Activated CD8-positive, alpha-beta T cell treated with anti-CD3 and anti-CD28 coated beads for 36 hours (primary cell): ENCODE measurements around the gene ADAMTS9. TPM values are rescaled to one million over a fixed set of nuclear protein-coding genes. Genes with fewer than 3 reads are reported as not detected.

Experiments
- ATAC-seq: fragments of 200-7000 bp; cut with Tn5 transposase; one replicate; pipeline ENCODE4 v1.10.0; 2021; ENCODE audit warnings: mild to moderate bottlenecking, moderate library complexity
- CTCF ChIA-PET: fragments of 350-600 bp; sonication (Branson Sonifier 250); formaldehyde crosslinking; loops from one replicate; lab custom pipeline; 2021; ENCODE audit warnings: antibody characterized with exemption; lab: Charles Lee
- POLR2A ChIA-PET: fragments of 350-600 bp; sonication (Branson Sonifier 250); formaldehyde crosslinking; loops from one replicate; lab custom pipeline; 2021; ENCODE audit warnings: antibody characterized with exemption; lab: Charles Lee
- DNase-seq: peaks from one replicate; pipeline ENCODE4 v3.0.0-alpha.2; 2020
- H3K27ac Mint-ChIP-seq: one replicate; pipeline ENCODE4 v1.8.0; 2021; ENCODE audit warnings: mild to moderate bottlenecking, mixed read lengths
- H3K27me3 Mint-ChIP-seq: one replicate; pipeline ENCODE4 v1.8.0; 2021; ENCODE audit warnings: mixed read lengths
- H3K36me3 Mint-ChIP-seq: one replicate; pipeline ENCODE4 v1.8.0; 2021; ENCODE audit warnings: low read depth, mixed read lengths
- H3K4me1 Mint-ChIP-seq: one replicate; pipeline ENCODE4 v1.8.0; 2021; ENCODE audit warnings: low read depth, mixed read lengths
- H3K4me3 Mint-ChIP-seq: one replicate; pipeline ENCODE4 v1.8.0; 2021; ENCODE audit warnings: mild to moderate bottlenecking, moderate library complexity, mixed read lengths
- H3K9me3 Mint-ChIP-seq: one replicate; pipeline ENCODE4 v1.8.0; 2021; ENCODE audit warnings: mixed read lengths
- CTCF ChIP-seq: fragments of 200-600 bp; IDR thresholded peaks from one replicate; pipeline ENCODE4 v1.8.0; 2022; ENCODE audit warnings: antibody characterized with exemption, mild to moderate bottlenecking
- intact Hi-C: fragments of 100-400 bp; cut with micrococcal nuclease; formaldehyde crosslinking; loops from one replicate; pipeline ENCODE4 v1.10.0; 2022
- total RNA-seq, 2 experiments: library from RNA; stranded (reverse); gene quantifications; one replicate each; pipeline ENCODE4 v1.2.3, GENCODE V29; 2021

Gene ADAMTS9
- total RNA-seq, 2 experiments from 2014 or later: not detected

- intact Hi-C loops: loop anchor here (5.0 kb wide), 1 partner anchor 1202 kb away; no protein-coding TSS in a partner anchor
- H3K4me3 Mint-ChIP-seq: no peak overlapping the region
- DNase-seq: peak; percentile 51
- CTCF ChIA-PET: interaction anchor here (0.7 to 1.7 kb wide), 8 partner anchors 10 to 1220 kb away, joined by 3 to 6 read pairs (median 3); no protein-coding TSS in a partner anchor
- H3K27me3 Mint-ChIP-seq: peaks cover 16% of the 10 kb centered on the region
- peak; percentile 55 for TF ChIP-seq CTCF
- no peaks in the 10 kb centered on the region for H3K4me1 Mint-ChIP-seq
- H3K27ac Mint-ChIP-seq: no peak overlapping the region
- H3K36me3 Mint-ChIP-seq: no peaks in the 10 kb centered on the region
- ATAC-seq: no peak
- H3K9me3 Mint-ChIP-seq: no peaks in the 10 kb centered on the region
- POLR2A ChIA-PET: no interaction called here
Observed at GRCh38 chr3:64530434-64531049, 157.3 kb downstream of the ADAMTS9 start.

GRCh38 chr3:64523324-64523723, 164.5 kb downstream of the ADAMTS9 start:
- no peak for ATAC-seq
- peaks cover 3% of the 10 kb centered on the region for H3K27me3 Mint-ChIP-seq
- CTCF ChIA-PET: interaction anchor here (1.3 kb wide), 1 partner anchor 10 kb away, joined by 8 read pairs; no protein-coding TSS in a partner anchor
- intact Hi-C loops: no loop called here
- H3K9me3 Mint-ChIP-seq: peaks cover 2% of the 10 kb centered on the region
- no peak overlapping the region for H3K4me3 Mint-ChIP-seq
- H3K36me3 Mint-ChIP-seq: no peaks in the 10 kb centered on the region
- POLR2A ChIA-PET: no interaction called here
- H3K4me1 Mint-ChIP-seq: no peaks in the 10 kb centered on the region
- no peak for TF ChIP-seq CTCF
- H3K27ac Mint-ChIP-seq: no peak overlapping the region
- no peak for DNase-seq

GRCh38 chr3:64520334-64520733, 167.5 kb downstream of the ADAMTS9 start:
- Mint-ChIP-seq H3K4me3 (no peak overlapping the region), H3K27me3 (peaks cover 4% of the 10 kb centered on the region)
- CTCF ChIA-PET: interaction anchor here (1.1 to 2.2 kb wide), 2 partner anchors 9 to 10 kb away, joined by 3 to 6 read pairs; no protein-coding TSS in a partner anchor

GRCh38 chr3:64518950-64519349, 168.8 kb downstream of the ADAMTS9 start:
- ATAC-seq: no peak
- ChIA-PET CTCF (interaction anchor here (1.1 to 2.2 kb wide), 3 partner anchors 10 to 14 kb away, joined by 3 to 6 read pairs (median 3); no protein-coding TSS in a partner anchor), POLR2A (no interaction called here)
- H3K27me3 Mint-ChIP-seq: peaks cover 2% of the 10 kb centered on the region
- no peaks in the 10 kb centered on the region for H3K4me1 Mint-ChIP-seq
- intact Hi-C loops: no loop called here
- no peaks in the 10 kb centered on the region for H3K36me3 Mint-ChIP-seq
- no peak for TF ChIP-seq CTCF
- H3K27ac Mint-ChIP-seq: no peak overlapping the region
- H3K4me3 Mint-ChIP-seq: no peak overlapping the region
- DNase-seq: no peak
- H3K9me3 Mint-ChIP-seq: peaks cover 2% of the 10 kb centered on the region

More at GRCh38 chr3:64520334-64520733, 167.5 kb downstream of the ADAMTS9 start:
- H3K9me3 Mint-ChIP-seq: peaks cover 2% of the 10 kb centered on the region
- TF ChIP-seq CTCF: no peak
- ATAC-seq: no peak
- H3K4me1 Mint-ChIP-seq: no peaks in the 10 kb centered on the region
- POLR2A ChIA-PET: interaction anchor here (0.5 to 0.8 kb wide), 2 partner anchors 240 to 332 kb away, joined by 3 read pairs; no protein-coding TSS in a partner anchor
- H3K27ac Mint-ChIP-seq: no peak overlapping the region
- intact Hi-C loops: no loop called here
- H3K36me3 Mint-ChIP-seq: no peaks in the 10 kb centered on the region
- no peak for DNase-seq

GRCh38 chr3:64518496-64518895, 169.3 kb downstream of the ADAMTS9 start:
- H3K4me1 Mint-ChIP-seq: no peaks in the 10 kb centered on the region
- no peak overlapping the region for H3K4me3 Mint-ChIP-seq
- peaks cover 2% of the 10 kb centered on the region for H3K27me3 Mint-ChIP-seq
- ATAC-seq (no peak), DNase-seq (no peak)
- H3K27ac Mint-ChIP-seq: no peak overlapping the region
- no peak for TF ChIP-seq CTCF
- H3K9me3 Mint-ChIP-seq: peaks cover 2% of the 10 kb centered on the region
- H3K36me3 Mint-ChIP-seq: no peaks in the 10 kb centered on the region
- intact Hi-C loops: no loop called here
- CTCF ChIA-PET: interaction anchor here (1.2 to 1.8 kb wide), 2 partner anchors 11 to 15 kb away, joined by 3 to 4 read pairs; no protein-coding TSS in a partner anchor
- POLR2A ChIA-PET: no interaction called here
